Hematopoietic multipotent progenitor cell treated with erythropoietin and hydrocortisone succinate and interleukin-3 and kit ligand, for 6 days (in vitro differentiated cells): ENCODE measurements around the gene SLC17A3.

ENCODE experiments used
- DNase-seq: peaks from one replicate; pipeline ENCODE4 v3.0.0-alpha.2; 2015

The SLC17A3 gene

GRCh38 chr6:25889877-25890853 lies 16.1 kb upstream of the SLC17A3 start:
- peak; percentile 52 for DNase-seq

GRCh38 chr6:25888626-25889025 lies 14.6 kb upstream of the SLC17A3 start:
- no peak for DNase-seq

- no peak for DNase-seq
Measured at GRCh38 chr6:25886066-25886465, 12.0 kb upstream of the SLC17A3 start.

- no peak for DNase-seq
Measured at GRCh38 chr6:25883991-25884390, 9.9 kb upstream of the SLC17A3 start.

- DNase-seq: no peak
Measured at GRCh38 chr6:25883536-25883935, 9.5 kb upstream of the SLC17A3 start.

GRCh38 chr6:25882051-25882496 lies 8.0 kb upstream of the SLC17A3 start:
- peak; percentile 78 for DNase-seq

GRCh38 chr6:25880601-25881000 lies 6.6 kb upstream of the SLC17A3 start:
- DNase-seq: no peak

- DNase-seq: no peak
Measured at GRCh38 chr6:25878721-25879322, 4.8 kb upstream of the SLC17A3 start.

GRCh38 chr6:25875926-25876602 lies 2.0 kb upstream of the SLC17A3 start:
- DNase-seq: no peak

- no peak for DNase-seq
Measured at GRCh38 chr6:25875563-25875905, 1.5 kb upstream of the SLC17A3 start.

- DNase-seq: peak; percentile 21
Measured at GRCh38 chr6:25874822-25875562, 949 bp upstream of the SLC17A3 start.

GRCh38 chr6:25872814-25873213 lies 1.2 kb downstream of the SLC17A3 start:
- DNase-seq: no peak

- no peak for DNase-seq
Measured at GRCh38 chr6:25869840-25870239, 4.2 kb downstream of the SLC17A3 start.

- no peak for DNase-seq
Measured at GRCh38 chr6:25868436-25869183, 5.4 kb downstream of the SLC17A3 start.

GRCh38 chr6:25866011-25866410 lies 8.0 kb downstream of the SLC17A3 start:
- DNase-seq: peak; percentile 80

GRCh38 chr6:25863360-25863759 lies 10.7 kb downstream of the SLC17A3 start:
- DNase-seq: no peak

GRCh38 chr6:25862199-25862598 lies 11.8 kb downstream of the SLC17A3 start:
- no peak for DNase-seq

- DNase-seq: no peak
Measured at GRCh38 chr6:25852756-25853155, 21.3 kb downstream of the SLC17A3 start.

- no peak for DNase-seq
Measured at GRCh38 chr6:25851961-25852360, 22.1 kb downstream of the SLC17A3 start.

- DNase-seq: no peak
Measured at GRCh38 chr6:25844518-25844917, 29.5 kb downstream of the SLC17A3 start.

GRCh38 chr6:25842526-25842925 lies 31.5 kb downstream of the SLC17A3 start:
- no peak for DNase-seq
